HUES48 (cell line): Measurements from ENCODE around the gene ZNF319.

Experiments used
- H3K27ac ChIP-seq: one replicate; pipeline ENCODE4 v1.7.0; 2013; ENCODE audit warnings: low read depth, low read length, inconsistent platforms
- H3K27me3 ChIP-seq: 2 replicates; pipeline ENCODE4 v1.6.1; 2013; ENCODE audit warnings: mild to moderate bottlenecking, low read length; ENCODE audit not compliant: control insufficient read depth, insufficient read depth
- H3K36me3 ChIP-seq: 2 replicates; pipeline ENCODE4 v1.6.1; 2013; ENCODE audit warnings: low read length; ENCODE audit not compliant: control insufficient read depth, insufficient read depth
- H3K4me1 ChIP-seq: 2 replicates; pipeline ENCODE4 v1.6.1; 2013; ENCODE audit warnings: mild to moderate bottlenecking, low read length; ENCODE audit not compliant: control insufficient read depth, insufficient read depth
- H3K4me3 ChIP-seq: 2 replicates; pipeline ENCODE4 v1.5.1; 2013; ENCODE audit warnings: mild to moderate bottlenecking, low read depth, low read length
- H3K9ac ChIP-seq: 2 replicates; pipeline ENCODE4 v1.6.1; 2013; ENCODE audit warnings: mild to moderate bottlenecking, low read depth, low read length, moderate library complexity
- H3K9me3 ChIP-seq: 2 replicates; pipeline ENCODE4 v1.6.1; 2013; ENCODE audit warnings: low read length; ENCODE audit not compliant: control insufficient read depth, insufficient read depth

ZNF319 gene

GRCh38 chr16:58042886-58043515 lies 42.5 kb upstream of the ZNF319 start:
- Histone ChIP-seq H3K9ac (no peak overlapping the region), H3K4me3 (no peak overlapping the region), H3K9me3 (no peaks in the 10 kb centered on the region), H3K36me3 (peaks cover 65% of the 10 kb centered on the region), H3K27ac (no peak overlapping the region), H3K4me1 (peaks cover 3% of the 10 kb centered on the region; the same call in 1 of the 2 replicates), H3K27me3 (no peaks in the 10 kb centered on the region)

GRCh38 chr16:58042001-58042885 lies 41.8 kb upstream of the ZNF319 start:
- Histone ChIP-seq H3K27ac (no peak overlapping the region), H3K4me3 (no peak overlapping the region), H3K4me1 (peaks cover 2% of the 10 kb centered on the region; the same call in 1 of the 2 replicates), H3K27me3 (no peaks in the 10 kb centered on the region), H3K36me3 (peaks cover 71% of the 10 kb centered on the region), H3K9me3 (no peaks in the 10 kb centered on the region), H3K9ac (no peak overlapping the region)

GRCh38 chr16:58041628-58041955 lies 41.1 kb upstream of the ZNF319 start:
- Histone ChIP-seq H3K36me3 (peaks cover 75% of the 10 kb centered on the region), H3K9me3 (no peaks in the 10 kb centered on the region), H3K27me3 (no peaks in the 10 kb centered on the region), H3K4me3 (no peak overlapping the region), H3K9ac (no peak overlapping the region), H3K4me1 (no peaks in the 10 kb centered on the region), H3K27ac (no peak overlapping the region)

GRCh38 chr16:58040945-58041627 lies 40.6 kb upstream of the ZNF319 start:
- Histone ChIP-seq H3K9me3 (no peaks in the 10 kb centered on the region), H3K27me3 (no peaks in the 10 kb centered on the region), H3K9ac (no peak overlapping the region), H3K4me1 (no peaks in the 10 kb centered on the region), H3K36me3 (peaks cover 75% of the 10 kb centered on the region), H3K4me3 (no peak overlapping the region), H3K27ac (no peak overlapping the region)

- H3K4me1 ChIP-seq, result no peaks in the 10 kb centered on the region
- H3K27ac ChIP-seq, result no peak overlapping the region
- H3K27me3 ChIP-seq, result no peaks in the 10 kb centered on the region
- H3K9ac ChIP-seq, result no peak overlapping the region
- no peaks in the 10 kb centered on the region for H3K9me3 ChIP-seq
- no peak overlapping the region for H3K4me3 ChIP-seq
- H3K36me3 ChIP-seq, result peaks cover 75% of the 10 kb centered on the region
Measured at GRCh38 chr16:58040496-58040846, 40.0 kb upstream of the ZNF319 start.

GRCh38 chr16:58039829-58040495 lies 39.5 kb upstream of the ZNF319 start:
- Histone ChIP-seq H3K9me3 (no peaks in the 10 kb centered on the region), H3K27ac (no peak overlapping the region), H3K4me1 (no peaks in the 10 kb centered on the region), H3K36me3 (peaks cover 75% of the 10 kb centered on the region), H3K9ac (no peak overlapping the region), H3K27me3 (no peaks in the 10 kb centered on the region), H3K4me3 (no peak overlapping the region)

- Histone ChIP-seq H3K36me3 (peaks cover 60% of the 10 kb centered on the region), H3K27ac (no peak overlapping the region), H3K9ac (no peak overlapping the region), H3K4me3 (no peak overlapping the region), H3K9me3 (no peaks in the 10 kb centered on the region), H3K4me1 (no peaks in the 10 kb centered on the region), H3K27me3 (no peaks in the 10 kb centered on the region)
Measured at GRCh38 chr16:58038219-58038641, 37.8 kb upstream of the ZNF319 start.

GRCh38 chr16:58037365-58038057 lies 37.0 kb upstream of the ZNF319 start:
- H3K4me3 ChIP-seq, result no peak overlapping the region
- peaks cover 52% of the 10 kb centered on the region for H3K36me3 ChIP-seq
- H3K4me1 ChIP-seq, result no peaks in the 10 kb centered on the region
- H3K27me3 ChIP-seq, result no peaks in the 10 kb centered on the region
- H3K27ac ChIP-seq, result no peak overlapping the region
- H3K9me3 ChIP-seq, result no peaks in the 10 kb centered on the region
- no peak overlapping the region for H3K9ac ChIP-seq

- H3K9ac ChIP-seq, result no peak overlapping the region
- no peak overlapping the region for H3K27ac ChIP-seq
- peaks cover 47% of the 10 kb centered on the region for H3K36me3 ChIP-seq
- H3K4me3 ChIP-seq, result no peak overlapping the region
- H3K27me3 ChIP-seq, result no peaks in the 10 kb centered on the region
- no peaks in the 10 kb centered on the region for H3K4me1 ChIP-seq
- no peaks in the 10 kb centered on the region for H3K9me3 ChIP-seq
Measured at GRCh38 chr16:58036943-58037342, 36.5 kb upstream of the ZNF319 start.

GRCh38 chr16:58035356-58036170 lies 35.1 kb upstream of the ZNF319 start:
- Histone ChIP-seq H3K4me3 (no peak overlapping the region), H3K36me3 (peaks cover 34% of the 10 kb centered on the region), H3K27ac (no peak overlapping the region), H3K27me3 (no peaks in the 10 kb centered on the region), H3K4me1 (no peaks in the 10 kb centered on the region), H3K9me3 (no peaks in the 10 kb centered on the region), H3K9ac (no peak overlapping the region)
